Left lung (tissue), 10 donors: Measurements from ENCODE around the gene PGK2. TPM values are rescaled to one million over a fixed set of nuclear protein-coding genes. Genes with fewer than 3 reads are reported as not detected.

ENCODE experiments used
- ATAC-seq: fragments of 200-7000 bp; cut with Tn5 transposase; one replicate; pipeline ENCODE4 v1.9.1; 2020; ENCODE audit warnings: moderate library complexity
- DNase-seq, 4 donors: peaks; one replicate each; pipeline ENCODE4 v3.0.0-alpha.2; 2013 to 2020
- H3K27ac ChIP-seq, 2 donors: fragments of 200-600 bp; sonication (generic) in 1 of 2; one replicate each; pipeline versions ENCODE4 v1.5.0 to v1.8.0; 2020 to 2021
- H3K27me3 ChIP-seq, 2 donors: fragments of 200-600 bp; sonication (generic) in 1 of 2; one replicate each; pipeline versions ENCODE4 v1.5.0 to v1.8.0; 2020 to 2021
- H3K36me3 ChIP-seq, 2 donors: fragments of 200-600 bp; sonication (generic) in 1 of 2; one replicate each; pipeline versions ENCODE4 v1.5.0 to v1.8.0; 2020 to 2021
- H3K4me1 ChIP-seq, 2 donors: fragments of 200-600 bp; one replicate each; pipeline ENCODE4 v1.8.0; 2021
- H3K4me3 ChIP-seq, 2 donors: fragments of 200-600 bp; sonication (generic) in 1 of 2; one replicate each; pipeline versions ENCODE4 v1.5.0 to v1.8.0; 2020 to 2021; ENCODE audit warnings: mild to moderate bottlenecking in 1 of 2
- H3K9me3 ChIP-seq, 2 donors: fragments of 200-600 bp; sonication (generic) in 1 of 2; one replicate each; pipeline versions ENCODE4 v1.5.0 to v1.8.0; 2020 to 2021
- CTCF ChIP-seq, 2 donors: fragments of 200-600 bp; sonication (generic) in 1 of 2; IDR thresholded peaks; one replicate each; pipeline versions ENCODE4 v1.5.0 to v1.8.0; 2021; ENCODE audit warnings: antibody characterized with exemption in 2 of 2
- intact Hi-C, 2 donors: fragments of 100-400 bp; cut with DNase I; formaldehyde crosslinking; loops; one replicate each; pipeline versions ENCODE4 v1.11.2 to v1.14.2; 2022
- polyA plus RNA-seq, 6 donors: library from polyadenylated mRNA; unstranded; fragments of 120-200 nt; gene quantifications; one replicate each; pipeline ENCODE4 v1.2.1, GENCODE V29; 2013; ENCODE audit not compliant: insufficient read length in 6 of 6
- total RNA-seq, 2 donors: library from RNA; stranded (reverse); fragmentation: NEBNext Ultra II Directional; extraction: Animal tissue kit (Norgen Biotek cat#: 25700); gene quantifications; one replicate each; pipeline ENCODE4 v1.2.1, GENCODE V29; 2021
- donor health status: DM: no; HTN: yes; CAD: no.
- donor health status: DM: no; HTN: no; CAD: no.

PGK2 gene
- total and polyA plus RNA-seq, 8 donors, result 0.08 TPM; not detected in 7

GRCh38 chr6:49776444-49776843 is 10.6 kb downstream of the PGK2 start:
- H3K4me3 ChIP-seq, result no peak overlapping the region
- no peaks in the 10 kb centered on the region for H3K36me3 ChIP-seq
- intact Hi-C loops, result no loop called here
- no peaks in the 10 kb centered on the region for H3K9me3 ChIP-seq
- no peak for ATAC-seq
- no peaks in the 10 kb centered on the region for H3K27me3 ChIP-seq
- DNase-seq, result no peak
- no peaks in the 10 kb centered on the region for H3K4me1 ChIP-seq
- TF ChIP-seq CTCF (IDR thresholded peaks at IDR 0.05), result no peak
- no peak overlapping the region for H3K27ac ChIP-seq

- H3K36me3 ChIP-seq, result no peaks in the 10 kb centered on the region
- no peak overlapping the region for H3K4me3 ChIP-seq
- DNase-seq (no peak), ATAC-seq (no peak)
- intact Hi-C loops, result no loop called here
- no peaks in the 10 kb centered on the region for H3K27me3 ChIP-seq
- no peak for TF ChIP-seq CTCF (IDR thresholded peaks at IDR 0.05)
- H3K27ac ChIP-seq, result no peak overlapping the region
- H3K4me1 ChIP-seq, result no peaks in the 10 kb centered on the region
- no peaks in the 10 kb centered on the region for H3K9me3 ChIP-seq
Measured at GRCh38 chr6:49775043-49775442, 12.0 kb downstream of the PGK2 start.

- Histone ChIP-seq H3K9me3 (no peaks in the 10 kb centered on the region), H3K4me3 (no peak overlapping the region), H3K36me3 (no peaks in the 10 kb centered on the region), H3K4me1 (no peaks in the 10 kb centered on the region), H3K27ac (no peak overlapping the region), H3K27me3 (no peaks in the 10 kb centered on the region)
- no peak for TF ChIP-seq CTCF (IDR thresholded peaks at IDR 0.05)
- DNase-seq, result no peak
- intact Hi-C loops, result no loop called here
- no peak for ATAC-seq
Measured at GRCh38 chr6:49772285-49772684, 14.8 kb downstream of the PGK2 start.

DNA sequence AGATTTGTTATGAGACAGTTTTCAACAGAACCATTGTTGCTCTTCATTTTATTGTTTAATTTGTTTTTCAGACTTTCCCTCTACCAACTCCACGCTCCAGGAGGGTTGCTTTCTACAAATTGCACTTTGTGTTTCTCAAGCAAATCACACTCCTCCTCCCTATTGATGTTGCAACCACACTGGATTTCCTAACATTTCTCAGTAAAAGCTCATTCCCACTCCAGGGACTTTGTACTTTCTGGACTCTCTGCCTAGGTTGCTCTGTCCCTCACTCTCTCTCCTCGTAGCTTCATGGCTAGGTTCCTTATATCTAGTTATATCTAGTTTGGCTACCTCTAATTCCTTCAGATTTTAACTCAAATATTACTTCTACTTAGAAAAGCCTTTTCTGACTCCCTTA is 20.3 kb downstream of the PGK2 start:
- Histone ChIP-seq H3K4me1 (no peaks in the 10 kb centered on the region), H3K27ac (no peak overlapping the region), H3K4me3 (no peak overlapping the region), H3K36me3 (no peaks in the 10 kb centered on the region), H3K27me3 (no peaks in the 10 kb centered on the region), H3K9me3 (no peaks in the 10 kb centered on the region)
- intact Hi-C loops, result no loop called here
- no peak for TF ChIP-seq CTCF (IDR thresholded peaks at IDR 0.05)
- DNase-seq (no peak), ATAC-seq (no peak)

DNA sequence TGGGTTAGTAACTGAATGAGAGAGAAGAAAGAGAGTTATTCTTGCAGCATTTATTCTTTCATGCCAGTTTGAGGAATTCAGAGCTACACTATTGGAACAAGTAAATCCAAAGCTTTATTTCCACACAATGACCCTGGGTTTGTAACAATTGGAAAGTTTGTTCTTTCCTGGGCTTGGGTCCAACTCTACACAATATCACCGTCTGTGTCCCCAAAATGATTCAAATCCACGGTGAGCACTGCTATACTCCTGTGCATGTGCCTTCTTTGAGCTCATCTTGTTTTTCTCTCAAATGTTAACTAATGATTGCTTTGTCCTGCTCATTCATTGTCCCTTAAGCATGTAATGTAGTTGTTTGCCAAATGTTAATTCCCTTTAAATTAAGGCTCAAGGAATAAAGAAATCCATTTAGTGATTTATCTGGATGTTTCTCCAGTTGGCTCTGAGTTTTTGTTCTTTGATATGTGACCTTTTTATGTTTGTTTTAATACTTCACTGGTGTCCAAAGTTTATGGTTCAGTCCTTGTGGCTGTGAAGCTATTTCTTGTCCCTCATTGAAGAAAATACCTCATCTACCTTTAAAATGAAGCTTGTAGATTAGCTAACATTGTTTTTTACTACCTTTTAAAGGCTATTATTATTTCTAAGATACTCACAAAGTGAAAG is 22.4 kb downstream of the PGK2 start:
- Histone ChIP-seq H3K36me3 (no peaks in the 10 kb centered on the region), H3K9me3 (no peaks in the 10 kb centered on the region), H3K4me3 (no peak overlapping the region), H3K4me1 (no peaks in the 10 kb centered on the region), H3K27me3 (no peaks in the 10 kb centered on the region), H3K27ac (no peak overlapping the region)
- ATAC-seq, result no peak
- intact Hi-C loops, result no loop called here
- TF ChIP-seq CTCF (IDR thresholded peaks at IDR 0.05), result no peak
- no peak for DNase-seq
